Measurements from ENCODE around the gene ERC2.

- TF ChIP-seq CTCF (IDR thresholded peaks at IDR 0.05): no peak
- TF ChIP-seq POLR2A (IDR thresholded peaks at IDR 0.05): no peak
These were observed 673.0 kb downstream of the ERC2 start for GRCh38 chr3:55795296-55795695.

Measured in ovary (tissue), 3 donors.